ENCODE data around the gene KIF23. TPM values are rescaled to one million over a fixed set of nuclear protein-coding genes. Genes with fewer than 3 reads are reported as not detected.
A peak's percentile ranks its signal among the peaks of the same experiment; 100 is the strongest.

Gene KIF23
- polyA plus RNA-seq, 3 donors, result 1.5 to 8.1 (median 1.8) TPM

GRCh38 chr15:69457304-69458280, 43.4 kb downstream of the KIF23 start:
- peaks cover 34% of the 10 kb centered on the region for H3K4me1 Mint-ChIP-seq
- DNase-seq, result no peak
- Histone ChIP-seq H3K9me3 (replicated peaks in 1 of 2; ENCODE audit: control insufficient read depth in 1 of 2, insufficient read depth in 1 of 2, low read length in 2 of 2) (no peaks in the 10 kb centered on the region), H3K27ac (ENCODE audit: low read depth in 1 of 2, low read length in 2 of 2) (peak overlapping the region in 1 of 2 donors; percentile 17), H3K4me2 (replicated peaks; ENCODE audit: extremely low read depth, low read length, poor library complexity, severe bottlenecking) (no peak overlapping the region), H4K20me1 (ENCODE audit: insufficient read depth, low read length) (peaks cover 43% of the 10 kb centered on the region), H3K4me3 (replicated peaks in 1 of 3; ENCODE audit: low read depth in 2 of 3, low read length in 3 of 3) (no peak overlapping the region), H3K4me1 (ENCODE audit: control insufficient read depth in 1 of 2, insufficient read depth in 2 of 2, low read length in 2 of 2) (peaks cover 28 to 32% of the 10 kb centered on the region in 2 donors), H3K36me3 (replicated peaks in 1 of 2; ENCODE audit: control insufficient read depth in 1 of 2, insufficient read depth in 2 of 2, low read length in 2 of 2) (peaks cover 24 to 33% of the 10 kb centered on the region in 2 donors), H3K9ac (ENCODE audit: insufficient read depth, low read length, poor library complexity, severe bottlenecking) (no peak overlapping the region), H2AFZ (ENCODE audit: insufficient read depth, low read depth, low read length, poor library complexity, severe bottlenecking) (no peak overlapping the region), H3K27me3 (ENCODE audit: control insufficient read depth in 2 of 2, insufficient read depth in 2 of 2, low read length in 2 of 2) (no peaks in the 10 kb centered on the region), H3K79me2 (ENCODE audit: insufficient read depth, low read length) (peaks cover 39% of the 10 kb centered on the region)
- H3K36me3 Mint-ChIP-seq, result peaks cover 26 to 37% of the 10 kb centered on the region in 2 donors
- H3K4me3 Mint-ChIP-seq, result no peak overlapping the region
- no peaks in the 10 kb centered on the region for H3K9me3 Mint-ChIP-seq
- intact Hi-C loops (cut with micrococcal nuclease), result no loop called here
- no peaks in the 10 kb centered on the region for H3K27me3 Mint-ChIP-seq (ENCODE audit: low read depth in 3 of 3)
- TF ChIP-seq CTCF (IDR thresholded peaks at IDR 0.05), result no peak
- 84% methylated on average over 3 of the region's 8 CpGs for WGBS (ENCODE audit: insufficient coverage)
- H3K27ac Mint-ChIP-seq, result peak overlapping the region in 3 of 7 donors; percentile 48 to 69 (median 67)

- intact Hi-C loops (cut with micrococcal nuclease), result no loop called here
- H3K4me1 Mint-ChIP-seq, result peaks cover 33% of the 10 kb centered on the region
Observed at GRCh38 chr15:69459066-69459465, 44.9 kb downstream of the KIF23 start.

More at GRCh38 chr15:69459066-69459465, 44.9 kb downstream of the KIF23 start:
- no peak overlapping the region for H3K27ac Mint-ChIP-seq
- Histone ChIP-seq H3K4me1 (ENCODE audit: control insufficient read depth in 1 of 2, insufficient read depth in 2 of 2, low read length in 2 of 2) (peaks cover 24 to 28% of the 10 kb centered on the region in 2 donors), H3K79me2 (ENCODE audit: insufficient read depth, low read length) (peaks cover 25% of the 10 kb centered on the region), H3K4me2 (replicated peaks; ENCODE audit: extremely low read depth, low read length, poor library complexity, severe bottlenecking) (no peak overlapping the region), H3K4me3 (replicated peaks in 1 of 3; ENCODE audit: low read depth in 2 of 3, low read length in 3 of 3) (no peak overlapping the region), H3K36me3 (replicated peaks in 1 of 2; ENCODE audit: control insufficient read depth in 1 of 2, insufficient read depth in 2 of 2, low read length in 2 of 2) (peaks cover 24 to 33% of the 10 kb centered on the region in 2 donors), H3K9ac (ENCODE audit: insufficient read depth, low read length, poor library complexity, severe bottlenecking) (no peak overlapping the region), H4K20me1 (ENCODE audit: insufficient read depth, low read length) (peaks cover 28% of the 10 kb centered on the region), H3K27me3 (ENCODE audit: control insufficient read depth in 2 of 2, insufficient read depth in 2 of 2, low read length in 2 of 2) (no peaks in the 10 kb centered on the region), H3K9me3 (replicated peaks in 1 of 2; ENCODE audit: control insufficient read depth in 1 of 2, insufficient read depth in 1 of 2, low read length in 2 of 2) (no peaks in the 10 kb centered on the region), H2AFZ (ENCODE audit: insufficient read depth, low read depth, low read length, poor library complexity, severe bottlenecking) (no peak overlapping the region), H3K27ac (ENCODE audit: low read depth in 1 of 2, low read length in 2 of 2) (no peak overlapping the region)
- H3K36me3 Mint-ChIP-seq, result peaks cover 26 to 37% of the 10 kb centered on the region in 2 donors
- H3K9me3 Mint-ChIP-seq, result no peaks in the 10 kb centered on the region
- H3K4me3 Mint-ChIP-seq, result no peak overlapping the region
- 100% methylated on average over 1 of the region's 2 CpGs for WGBS (ENCODE audit: insufficient coverage)
- H3K27me3 Mint-ChIP-seq (ENCODE audit: low read depth in 3 of 3), result peaks cover 0 to 2% (median 0%) of the 10 kb centered on the region in 3 donors
- no peak for DNase-seq
- TF ChIP-seq CTCF (IDR thresholded peaks at IDR 0.05), result no peak
